H1 (cell line): Measurements from ENCODE around the gene P3H4. TPM values are rescaled to one million over a fixed set of nuclear protein-coding genes. Genes with fewer than 3 reads are reported as not detected.

Experiments used
- CTCF ChIA-PET: fragments of 300-600 bp; sonication (Branson Sonifier 250); formaldehyde crosslinking; loops from one replicate; lab custom pipeline; 2021; ENCODE audit not compliant: partially characterized antibody; lab: Charles Lee
- POLR2A ChIA-PET: fragments of 300-600 bp; sonication (Branson Sonifier 250); formaldehyde crosslinking; loops from one replicate; lab custom pipeline; 2021; ENCODE audit warnings: inconsistent platforms; ENCODE audit not compliant: partially characterized antibody; lab: Charles Lee
- DNase-seq, 2 experiments: peaks; one replicate each; pipeline versions ENCODE4 v3.0.0 to v3.0.0-alpha.2; 2010 to 2022; ENCODE audit warnings: low spot score in 2 of 2, low read depth in 1 of 2, mixed read lengths in 1 of 2
- FAIRE-seq: peaks from 2 replicates; lab custom pipeline; 2011; peaks lifted over from hg19 to GRCh38; lab: Jason Lieb, UNC
- H2AFZ ChIP-seq: 2 replicates; pipeline ENCODE4 v1.8.1; 2012; ENCODE audit warnings: low read length, inconsistent platforms
- H2AK5ac ChIP-seq: 2 replicates; pipeline ENCODE4 v1.6.1; 2013; ENCODE audit warnings: low read depth, low read length
- H2BK120ac ChIP-seq: replicated peaks from 2 replicates; pipeline ENCODE3; 2013; ENCODE audit warnings: low read depth, low read length, inconsistent platforms
- H2BK12ac ChIP-seq: 2 replicates; pipeline ENCODE4 v1.6.1; 2013; ENCODE audit warnings: low read depth, low read length
- H2BK15ac ChIP-seq: 2 replicates; pipeline ENCODE4 v1.6.1; 2013; ENCODE audit warnings: low read length
- H2BK20ac ChIP-seq: 2 replicates; pipeline ENCODE4 v1.6.1; 2013; ENCODE audit warnings: low read length
- H2BK5ac ChIP-seq: 2 replicates; pipeline ENCODE4 v1.6.1; 2013; ENCODE audit warnings: low read depth, low read length
- H3K14ac ChIP-seq: 2 replicates; pipeline ENCODE4 v1.6.1; 2013; ENCODE audit warnings: inconsistent platforms; ENCODE audit not compliant: insufficient read length
- H3K18ac ChIP-seq: 2 replicates; pipeline ENCODE4 v1.6.1; 2013; ENCODE audit warnings: low read length; ENCODE audit errors: extremely low read depth
- H3K23ac ChIP-seq: 2 replicates; pipeline ENCODE4 v1.6.1; 2013; ENCODE audit warnings: inconsistent platforms; ENCODE audit not compliant: insufficient read length
- H3K23me2 ChIP-seq: 2 replicates; pipeline ENCODE4 v1.6.1; 2013; ENCODE audit warnings: low read depth, low read length
- H3K27ac ChIP-seq: 2 replicates; pipeline ENCODE4 v1.6.1; 2011; ENCODE audit warnings: low read depth, low read length, inconsistent platforms
- H3K27me3 ChIP-seq, 4 experiments: replicated peaks in 1 of 4; 1 replicate in 1 of 4; 2 replicates in 3 of 4; pipeline versions ENCODE4 v1.6.1 to v1.8.1; 2011 to 2013; ENCODE audit warnings: low read length in 3 of 4, mild to moderate bottlenecking in 3 of 4, inconsistent platforms in 2 of 4, mixed read lengths in 2 of 4, moderate library complexity in 1 of 4; ENCODE audit not compliant: control insufficient read depth in 3 of 4, insufficient read depth in 3 of 4; ENCODE audit errors: extremely low read depth in 1 of 4
- H3K36me3 ChIP-seq, 4 experiments: 2 replicates each; pipeline versions ENCODE4 v1.6.1 to v1.8.1; 2011 to 2013; ENCODE audit warnings: mild to moderate bottlenecking in 4 of 4, low read length in 3 of 4, moderate library complexity in 2 of 4, control low read depth in 1 of 4, inconsistent platforms in 1 of 4; ENCODE audit not compliant: insufficient read depth in 4 of 4, control insufficient read depth in 2 of 4
- H3K4ac ChIP-seq: replicated peaks from 2 replicates; pipeline ENCODE3; 2013; ENCODE audit warnings: low read length, low read depth, mixed read lengths, inconsistent platforms; ENCODE audit not compliant: insufficient read length
- H3K4me1 ChIP-seq, 4 experiments: replicated peaks in 1 of 4; 1 replicate in 1 of 4; 2 replicates in 3 of 4; pipeline versions ENCODE4 v1.6.1 to v1.8.1; 2011 to 2013; ENCODE audit warnings: low read length in 3 of 4, inconsistent platforms in 2 of 4, mixed read lengths in 1 of 4; ENCODE audit not compliant: insufficient read depth in 4 of 4, control insufficient read depth in 3 of 4
- H3K4me2 ChIP-seq, 2 experiments: 2 replicates each; pipeline versions ENCODE4 v1.6.1 to v1.8.1; 2011 to 2013; ENCODE audit warnings: low read depth in 2 of 2, low read length in 2 of 2, control low read depth in 1 of 2, inconsistent platforms in 1 of 2, mild to moderate bottlenecking in 1 of 2; ENCODE audit not compliant: insufficient read depth in 1 of 2
- H3K4me3 ChIP-seq, 4 experiments: fragments of 200-600, 300-600 bp in 1 of 4; sonication (generic), shearing (Covaris generic), sonication (Bioruptor Twin) in 1 of 4; 2 replicates each; pipeline versions ENCODE4 v1.5.1 to v1.8.1; 2011 to 2016; ENCODE audit warnings: low read length in 4 of 4, low read depth in 3 of 4, control low read depth in 2 of 4, inconsistent platforms in 2 of 4, mild to moderate bottlenecking in 2 of 4, mixed read lengths in 1 of 4, moderate library complexity in 1 of 4; ENCODE audit not compliant: insufficient read depth in 2 of 4; ENCODE audit errors: extremely low read depth in 1 of 4
- H3K56ac ChIP-seq: replicated peaks from 2 replicates; pipeline ENCODE3; 2013; ENCODE audit warnings: low read depth, mild to moderate bottlenecking, mixed read lengths, low read length, inconsistent platforms; ENCODE audit not compliant: insufficient read length
- H3K79me1 ChIP-seq: 2 replicates; pipeline ENCODE4 v1.6.1; 2013; ENCODE audit warnings: low read depth, low read length, control low read depth
- H3K79me2 ChIP-seq, 2 experiments: 2 replicates each; pipeline versions ENCODE4 v1.6.1 to v1.8.1; 2012 to 2013; ENCODE audit warnings: low read length in 2 of 2, mild to moderate bottlenecking in 2 of 2, inconsistent platforms in 1 of 2; ENCODE audit not compliant: insufficient read depth in 2 of 2, control insufficient read depth in 1 of 2
- H3K9ac ChIP-seq, 4 experiments: replicated peaks in 1 of 4; 1 replicate in 1 of 4; 2 replicates in 3 of 4; pipeline versions ENCODE4 v1.6.1 to v1.8.1; 2011 to 2013; ENCODE audit warnings: low read depth in 3 of 4, low read length in 3 of 4, control low read depth in 2 of 4, mild to moderate bottlenecking in 2 of 4, moderate library complexity in 2 of 4, inconsistent platforms in 1 of 4; ENCODE audit errors: extremely low read depth in 1 of 4
- H3K9me3 ChIP-seq, 2 experiments: 2 replicates each; pipeline versions ENCODE4 v1.6.1 to v1.8.1; 2012 to 2013; ENCODE audit warnings: mild to moderate bottlenecking in 2 of 2, moderate library complexity in 2 of 2, control low read depth in 1 of 2, inconsistent platforms in 1 of 2, low read depth in 1 of 2, low read length in 1 of 2, mixed read lengths in 1 of 2; ENCODE audit not compliant: insufficient read depth in 2 of 2
- H4K20me1 ChIP-seq, 2 experiments: replicated peaks in 1 of 2; 2 replicates each; pipeline versions ENCODE3 to v1.8.1; 2011 to 2013; ENCODE audit warnings: inconsistent platforms in 2 of 2, low read length in 2 of 2, mild to moderate bottlenecking in 1 of 2; ENCODE audit not compliant: insufficient read depth in 2 of 2, control insufficient read depth in 1 of 2
- H4K5ac ChIP-seq: 2 replicates; pipeline ENCODE4 v1.6.1; 2013; ENCODE audit warnings: low read length, low read depth, mixed read lengths, inconsistent platforms; ENCODE audit not compliant: insufficient read length
- H4K8ac ChIP-seq: 2 replicates; pipeline ENCODE4 v1.8.0; 2013; ENCODE audit warnings: mild to moderate bottlenecking, moderate library complexity, low read length, inconsistent platforms; ENCODE audit not compliant: insufficient read depth; ENCODE audit errors: extremely low read depth
- H4K91ac ChIP-seq: replicated peaks from 2 replicates; pipeline ENCODE3; 2013; ENCODE audit warnings: low read length, mixed read lengths, inconsistent platforms; ENCODE audit not compliant: insufficient read length
- ASH2L ChIP-seq: fragments of 200-600, 300-600 bp; sonication (generic); IDR thresholded peaks from one replicate; pipeline ENCODE4 v1.7.1; 2017; ENCODE audit warnings: low read length
- CHD1 ChIP-seq: IDR thresholded peaks from 2 replicates; pipeline ENCODE4 v1.6.1; 2012; ENCODE audit warnings: low read depth, low read length, improper control_type of control experiment
- HDAC2 ChIP-seq, 2 experiments: fragments of 300-600 bp in 1 of 2; sonication (generic) in 1 of 2; IDR thresholded peaks; 2 replicates each; pipeline ENCODE4 v1.6.1; 2011 to 2012; ENCODE audit warnings: low read depth in 2 of 2, low read length in 2 of 2, mild to moderate bottlenecking in 2 of 2, moderate library complexity in 2 of 2, borderline replicate concordance in 1 of 2, inconsistent platforms in 1 of 2
- PHF8 ChIP-seq: fragments of 200-600 bp; sonication (generic); conservative IDR thresholded peaks from 2 replicates; pipeline ENCODE4 v1.7.1; 2012; ENCODE audit warnings: low read depth, mild to moderate bottlenecking, inconsistent platforms, low read length, moderate library complexity
- RNF2 ChIP-seq: fragments of 200-900, 300-1000 bp; sonication (generic); IDR thresholded peaks from 2 replicates; pipeline ENCODE4 v1.7.1; 2016; ENCODE audit warnings: borderline replicate concordance, low read depth, mild to moderate bottlenecking, antibody characterized with exemption, low read length; ENCODE audit not compliant: poor library complexity, severe bottlenecking; ENCODE audit errors: missing control alignments
- WGBS, 2 experiments: shearing (Covaris generic) in 1 of 2; methylation state at CpG; one replicate each; pipeline versions ENCODE4 v1.1.6 to v1.1.7; 2013 to 2015; ENCODE audit warnings: low lambda C conversion rate in 2 of 2, mixed read lengths in 2 of 2, inconsistent platforms in 1 of 2, low coverage in 1 of 2, missing lambda C conversion rate in 1 of 2; ENCODE audit not compliant: insufficient replicate concordance in 2 of 2, insufficient coverage in 1 of 2, insufficient read length in 1 of 2; ENCODE audit errors: extremely low coverage in 1 of 2, missing lambda C conversion rate in 1 of 2; 5-methylcytosine and 5-hydroxymethylcytosine counted together
- polyA plus RNA-seq, 7 experiments: library from polyadenylated mRNA; depleted of rRNA in 3 of 7; stranded (reverse) in 5 of 7; unstranded in 2 of 7; fragments of >200 nt in 5 of 7; fragments of 200-250 nt in 2 of 7; gene quantifications; 1 replicate in 5 of 7; 2 replicates in 1 of 7; 4 replicates in 1 of 7; pipeline versions ENCODE4 v1.2.1 to v1.2.3, GENCODE V29; 2011 to 2013; ENCODE audit warnings: missing spikeins in 2 of 7, mixed read lengths in 2 of 7
- total RNA-seq: library from RNA; stranded (reverse); fragmentation: NEBNext Ultra II Directional; extraction: Animal tissue kit (Norgen Biotek cat#: 25700); gene quantifications from 2 replicates; pipeline ENCODE4 v1.2.1, GENCODE V29; 2021

Gene P3H4
- total and polyA plus RNA-seq, 2 of the 8 experiments (the other 6 are each of a cell fraction or from before 2014, with no cell fraction given) = 23.4 to 26.7 TPM

DNA sequence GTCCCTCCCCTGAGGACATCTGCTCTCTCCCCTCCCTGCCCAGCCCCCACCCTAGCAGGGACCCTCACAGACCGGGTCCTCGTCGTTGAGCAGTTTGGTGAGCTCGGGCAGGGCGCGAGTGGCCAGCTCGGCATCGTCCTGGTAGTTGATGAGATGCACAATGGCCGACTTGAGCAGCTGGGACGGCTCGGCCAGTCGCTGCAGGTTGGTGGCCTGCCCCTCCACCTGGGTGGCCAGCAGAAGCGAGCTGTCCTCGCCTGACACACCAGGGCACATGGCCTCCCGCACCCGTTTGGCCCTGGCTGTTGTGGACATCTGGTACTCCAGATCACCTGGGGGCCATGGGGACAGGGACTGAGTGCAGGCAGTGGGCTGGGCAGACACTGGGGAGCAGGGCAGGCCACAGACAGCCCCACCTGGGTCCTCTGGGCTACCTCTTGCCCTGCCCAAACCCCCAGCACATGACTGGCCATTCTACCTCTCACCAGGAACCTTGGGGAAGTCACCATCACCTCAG lies 42.3 kb downstream of the P3H4 start:
- Histone ChIP-seq H2BK5ac (no peak overlapping the region), H3K18ac (no peak overlapping the region), H3K56ac (no peak overlapping the region), H3K23ac (no peak overlapping the region), H2BK15ac (no peak overlapping the region), H4K8ac (no peak overlapping the region), H3K4me3 (no peak overlapping the region), H2BK12ac (no peak overlapping the region), H4K20me1 (peaks cover 6 to 25% of the 10 kb centered on the region in 2 experiments), H3K27ac (no peak overlapping the region), H3K9me3 (no peaks in the 10 kb centered on the region), H4K5ac (no peak overlapping the region), H3K9ac (no peak overlapping the region), H3K27me3 (no peaks in the 10 kb centered on the region), H3K23me2 (no peaks in the 10 kb centered on the region; the same call in 1 of the 2 replicates), H3K4me1 (peaks cover 0 to 25% (median 20%) of the 10 kb centered on the region in 4 experiments; a peak in 6 of 7 replicates)
- DNase-seq (no peak), FAIRE-seq (no peak)
- no peak for TF ChIP-seq CHD1
- TF ChIP-seq PHF8 = no peak
- no peak for TF ChIP-seq HDAC2 (IDR thresholded peaks at IDR 0.05; ENCODE audit: borderline replicate concordance in 1 of 2, low read depth in 2 of 2, low read length in 2 of 2)
- TF ChIP-seq RNF2 = no peak
- no peak for TF ChIP-seq ASH2L
- TF ChIP-seq, all 59 proteins: peak for 0
- no peak overlapping the region for H2BK20ac ChIP-seq
- no peak overlapping the region for H2AK5ac ChIP-seq
- no peak overlapping the region for H3K14ac ChIP-seq
- H3K79me1 ChIP-seq = peaks cover 10% of the 10 kb centered on the region; the same call in 1 of the 2 replicates
- peaks cover 0 to 13% of the 10 kb centered on the region in 2 experiments; a peak in 2 of 4 replicates for H3K79me2 ChIP-seq
- no peak overlapping the region for H3K4me2 ChIP-seq
- H3K36me3 ChIP-seq = peaks cover 21 to 52% (median 43%) of the 10 kb centered on the region in 4 experiments; a peak in 7 of 8 replicates
- H2AFZ ChIP-seq = no peak overlapping the region
- 92% methylated on average over 16 of the region's 16 CpGs; no CpG with 5 or more reads in 1 of the 2 experiments for WGBS, 2 experiments
- H4K91ac ChIP-seq = no peak overlapping the region
- ChIA-PET POLR2A (interaction anchor here (0.9 to 1.8 kb wide), 9 partner anchors 8 to 196 kb away, joined by 3 to 7 read pairs (median 4); partner anchors contain the start of genes ACLY and HAP1), CTCF (interaction anchor here (0.8 to 5.3 kb wide), 7 partner anchors 8 to 42 kb away, joined by 3 to 33 read pairs (median 3); partner anchors contain the start of genes JUP and P3H4)
- H3K4ac ChIP-seq = no peak overlapping the region
- no peak overlapping the region for H2BK120ac ChIP-seq
